Lower leg skin (tissue), 4 donors: ENCODE results near the gene TOMM20. TPM values are rescaled to one million over a fixed set of nuclear protein-coding genes. Genes with fewer than 3 reads are reported as not detected.

ENCODE experiments used
- DNase-seq, 2 donors: peaks; one replicate each; pipeline ENCODE4 v3.0.0-alpha.2; 2019; ENCODE audit warnings: low spot score in 2 of 2
- H3K4me3 ChIP-seq: fragments of 200-600 bp; sonication (generic); 2 replicates; pipeline ENCODE4 v1.5.1; 2017; ENCODE audit warnings: mild to moderate bottlenecking, low read depth; ENCODE audit not compliant: poor library complexity, severe bottlenecking
- CTCF ChIP-seq, 3 donors: fragments of 450-650 bp; IDR thresholded peaks; one replicate each; pipeline ENCODE4 v1.5.1; 2016; ENCODE audit warnings: antibody characterized with exemption in 3 of 3, mild to moderate bottlenecking in 3 of 3, moderate library complexity in 2 of 3
- POLR2A ChIP-seq, 2 donors: fragments of 450-650 bp; IDR thresholded peaks; one replicate each; pipeline ENCODE4 v1.6.1; 2016 to 2017; ENCODE audit warnings: antibody characterized with exemption in 2 of 2, mild to moderate bottlenecking in 1 of 2, moderate library complexity in 1 of 2
- WGBS, 2 donors: methylation state at CpG; one replicate each; pipeline ENCODE4 v1.1.5; 2018; 5-methylcytosine and 5-hydroxymethylcytosine counted together
- intact Hi-C: fragments of 100-400 bp; cut with DNase I; formaldehyde crosslinking; loops from one replicate; pipeline ENCODE4 v1.15.0; 2023; ENCODE audit warnings: low total_unique reads
- total RNA-seq, 4 donors: library from RNA; depleted of rRNA; stranded (reverse); fragments of >200 nt; gene quantifications; one replicate each; pipeline ENCODE4 v1.1.0, GENCODE V29; 2016

Gene TOMM20
- total RNA-seq, 4 donors from 2014 or later = 69.4 to 121 (median 112) TPM

GRCh38 chr1:235067396-235068157 is 61.1 kb downstream of the TOMM20 start:
- DNase-seq = peak; percentile 93 to 97
- intact Hi-C loops = loop anchor here (5.0 kb wide), 1 partner anchor 460 kb away; no protein-coding TSS in a partner anchor
- 22 to 25% methylated on average over 12 of the region's 12 CpGs for WGBS, 2 donors
- no peak overlapping the region for H3K4me3 ChIP-seq
- no peak for TF ChIP-seq POLR2A (IDR thresholded peaks at IDR 0.05)
- TF ChIP-seq CTCF (IDR thresholded peaks at IDR 0.05) = no peak

GRCh38 chr1:235063068-235063765 is 65.4 kb downstream of the TOMM20 start:
- 64 to 69% methylated on average over 9 of the region's 9 CpGs for WGBS, 2 donors
- no peak for DNase-seq
- no peak for TF ChIP-seq POLR2A (IDR thresholded peaks at IDR 0.05)
- TF ChIP-seq CTCF (IDR thresholded peaks at IDR 0.05) = no peak
- no peak overlapping the region for H3K4me3 ChIP-seq
- intact Hi-C loops = no loop called here

GRCh38 chr1:235060607-235061470 is 67.8 kb downstream of the TOMM20 start:
- DNase-seq = peak in 1 of 2 donors; percentile 70
- H3K4me3 ChIP-seq = no peak overlapping the region
- intact Hi-C loops = no loop called here
- WGBS, 2 donors = 17 to 35% methylated on average over 7 of the region's 7 CpGs
- TF ChIP-seq CTCF (IDR thresholded peaks at IDR 0.05) (no peak), POLR2A (IDR thresholded peaks at IDR 0.05) (no peak)

Other genes starting within 250 kb of the TOMM20 start
- gene RBM34, start 32.4 kb upstream of the TOMM20 start, total RNA-seq = 10 to 100 TPM; 38.7 to 60.0 (median 46.1) TPM
- gene ARID4B, start 199.3 kb upstream of the TOMM20 start, total RNA-seq = 10 to 100 TPM; 23.6 to 37.9 (median 33.0) TPM
- gene GGPS1, start 199.7 kb upstream of the TOMM20 start, total RNA-seq = 10 to 100 TPM; 21.7 to 32.5 (median 28.9) TPM
- gene TBCE, start 238.6 kb upstream of the TOMM20 start, total RNA-seq = 10 to 100 TPM; 12.0 to 35.8 (median 17.0) TPM